GM12891 (cell line): ENCODE data around the gene TSR1.
"Not testable (repeated sequence)": the region's sequence is repeated elsewhere in the genome, so short reads cannot be mapped to it uniquely, and the experiment has no call there.

Experiments used
- DNase-seq: peaks from one replicate; pipeline ENCODE4 v3.0.0; 2011; ENCODE audit warnings: low spot score; ENCODE audit not compliant: insufficient read length
- FAIRE-seq: peaks from 2 replicates; lab custom pipeline; 2011; peaks lifted over from hg19 to GRCh38; lab: Jason Lieb, UNC
- PAX5 ChIP-seq: IDR thresholded peaks from 2 replicates; pipeline ENCODE4 v1.6.1; 2011; ENCODE audit warnings: low read length, moderate library complexity, mild to moderate bottlenecking; ENCODE audit not compliant: insufficient read depth, severe bottlenecking
- POLR2A ChIP-seq: IDR thresholded peaks from 2 replicates; pipeline ENCODE4 v1.6.1; 2011; ENCODE audit warnings: low read depth, low read length, control low read depth
- POLR2AphosphoS5 ChIP-seq: IDR thresholded peaks from 2 replicates; pipeline ENCODE4 v1.6.1; 2011; ENCODE audit warnings: low read depth, low read length, control low read depth
- POU2F2 ChIP-seq: IDR thresholded peaks from 2 replicates; pipeline ENCODE4 v1.6.1; 2011; ENCODE audit warnings: low read depth, mild to moderate bottlenecking, control low read depth, low read length, moderate library complexity
- SPI1 ChIP-seq: IDR thresholded peaks from 2 replicates; pipeline ENCODE4 v1.6.1; 2011; ENCODE audit warnings: low read depth, low read length, control low read depth
- TAF1 ChIP-seq: IDR thresholded peaks from 2 replicates; pipeline ENCODE4 v1.6.1; 2011; ENCODE audit warnings: low read depth, low read length, control low read depth

TSR1 gene

DNA sequence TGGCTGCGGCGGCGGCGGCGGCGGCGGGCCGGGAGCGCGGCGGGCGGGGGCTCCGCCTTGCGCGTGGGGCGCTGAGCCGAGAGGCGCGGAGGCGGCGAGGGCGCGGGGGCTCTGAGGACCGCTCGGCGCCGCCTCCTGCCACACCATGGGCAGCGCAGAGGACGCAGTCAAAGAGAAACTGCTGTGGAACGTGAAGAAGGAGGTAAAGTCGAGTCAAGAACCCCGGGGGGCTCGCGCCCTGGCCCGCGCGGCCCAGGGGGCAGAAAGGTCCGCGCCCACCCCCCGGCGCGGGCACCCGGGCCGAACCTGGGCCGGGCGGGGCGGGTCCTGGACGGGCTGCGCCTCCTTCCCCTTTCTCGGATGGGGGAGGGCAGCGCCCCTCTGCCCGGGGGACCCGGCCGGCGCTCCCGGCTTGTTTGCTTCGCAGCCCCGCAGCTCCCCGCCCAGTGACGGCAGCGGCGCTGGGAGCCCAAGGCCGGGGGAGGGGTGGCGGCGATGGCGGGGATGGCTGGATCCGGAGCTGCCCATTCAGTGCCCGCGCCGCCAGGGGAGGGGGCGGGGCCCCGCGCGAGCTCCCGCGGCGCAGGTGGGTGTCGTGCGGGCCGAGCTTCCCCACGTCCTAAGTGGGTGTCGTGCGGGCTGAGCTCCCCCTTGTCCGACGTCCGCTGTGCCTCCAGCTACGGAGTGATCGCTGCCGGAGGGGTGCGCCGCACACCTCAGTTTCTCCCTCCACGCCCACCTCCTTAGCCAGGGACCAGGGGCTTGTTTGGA, 1.5 kb upstream of the TSR1 start:
- DNase-seq, result peak; percentile 64
- peak; percentile 79 for FAIRE-seq
- TF ChIP-seq POU2F2 (no peak), PAX5 (no peak), POLR2AphosphoS5 (no peak), TAF1 (no peak), POLR2A (no peak), SPI1 (no peak)

DNA sequence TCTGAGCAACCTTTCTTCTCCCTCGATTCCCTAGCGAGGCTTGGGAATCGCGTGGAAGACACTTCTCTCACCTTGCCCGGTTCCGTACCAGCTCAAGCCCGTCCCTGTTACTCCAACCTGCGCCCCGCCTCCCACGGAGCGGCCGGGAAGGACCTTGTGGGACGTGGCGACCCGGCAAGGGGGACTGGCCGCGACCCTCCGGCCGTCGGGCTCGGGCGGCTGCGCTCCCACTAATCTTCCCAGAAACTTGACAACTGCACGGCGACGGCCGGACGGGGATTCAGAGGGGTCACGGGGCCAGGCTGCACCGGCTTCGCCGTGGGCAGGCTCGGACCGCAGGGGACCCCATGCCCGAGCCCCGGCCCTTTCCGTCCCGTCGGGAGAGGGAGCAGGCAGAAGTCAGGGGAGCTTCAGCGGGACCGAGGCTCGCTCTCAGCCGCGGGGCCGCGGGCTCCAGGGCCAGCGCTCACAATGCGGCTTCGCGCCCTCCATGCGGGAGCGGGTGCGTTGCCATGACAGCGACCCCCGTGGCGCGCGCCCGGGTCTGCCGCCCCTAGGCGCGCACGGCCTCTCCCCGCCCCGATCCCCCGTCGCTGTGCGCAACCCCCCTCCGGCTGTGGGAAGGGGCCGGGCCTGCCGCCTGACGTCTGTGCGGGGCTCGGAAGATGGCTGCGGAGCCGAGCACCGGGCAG, 741 bp upstream of the TSR1 start, which contains the start of gene SGSM2:
Gene SGSM2 (plus strand): TSS at position 650 of the 692 bp plus-strand sequence. CDS start 188 bp downstream, outside the sequence.
- FAIRE-seq (no peak), DNase-seq (peak; percentile 81)
- TF ChIP-seq POU2F2 (no peak), POLR2A (no peak), PAX5 (no peak), TAF1 (no peak), SPI1 (no peak), POLR2AphosphoS5 (no peak)

DNA sequence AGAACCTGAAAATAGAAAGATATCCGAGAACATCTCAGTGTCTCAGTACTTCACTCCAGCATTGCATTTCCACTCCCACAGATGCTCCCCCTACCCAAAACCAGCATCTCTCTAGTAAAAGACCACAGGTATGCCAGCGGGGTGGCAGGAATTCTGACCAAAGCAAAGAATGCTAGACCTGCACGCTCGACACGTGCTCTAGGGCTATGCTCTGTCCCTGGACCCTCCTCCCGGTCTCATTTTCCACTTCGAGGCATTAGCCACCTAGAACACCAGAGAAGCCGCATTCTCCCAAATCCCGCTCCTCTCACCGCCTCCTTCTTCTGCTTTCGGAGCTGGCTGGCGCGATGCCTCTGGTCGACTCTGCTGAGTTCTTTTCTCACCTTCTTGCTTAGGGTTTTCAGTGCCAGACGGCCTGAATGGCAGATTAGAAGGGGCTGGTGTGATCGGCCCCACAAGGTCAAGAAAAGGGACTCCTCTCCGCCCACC, 487 bp downstream of the TSR1 start:
- FAIRE-seq (peak; percentile 63), DNase-seq (no peak)
- TF ChIP-seq POU2F2, result no peak
- no peak for TF ChIP-seq TAF1
- no peak for TF ChIP-seq PAX5
- TF ChIP-seq SPI1, result no peak
- TF ChIP-seq POLR2A, result no peak
- no peak for TF ChIP-seq POLR2AphosphoS5

DNA sequence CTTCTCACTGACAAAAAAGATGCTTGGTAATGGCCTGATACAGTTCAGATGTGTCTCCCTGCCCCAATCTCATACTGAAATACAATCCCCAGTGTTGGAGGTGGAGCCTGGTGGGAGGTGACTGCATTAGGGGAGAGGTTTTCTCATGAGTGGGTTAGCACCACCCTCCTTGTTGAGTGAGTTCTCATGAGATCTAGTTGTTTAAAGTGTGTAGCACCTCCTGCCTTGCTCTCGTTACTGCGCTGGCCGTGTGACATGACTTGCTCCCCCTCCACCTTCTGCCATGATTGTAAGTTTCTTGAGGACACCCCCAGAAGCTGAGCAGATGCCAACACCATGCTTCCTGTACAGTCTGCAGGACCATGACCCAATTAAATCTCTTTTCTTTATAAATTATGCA, 5.0 kb downstream of the TSR1 start:
- no peak for TF ChIP-seq PAX5
- no peak for TF ChIP-seq POLR2AphosphoS5
- no peak for TF ChIP-seq TAF1
- no peak for TF ChIP-seq POLR2A
- no peak for TF ChIP-seq POU2F2
- no peak for TF ChIP-seq SPI1
- FAIRE-seq, result no peak
- no peak for DNase-seq

DNA sequence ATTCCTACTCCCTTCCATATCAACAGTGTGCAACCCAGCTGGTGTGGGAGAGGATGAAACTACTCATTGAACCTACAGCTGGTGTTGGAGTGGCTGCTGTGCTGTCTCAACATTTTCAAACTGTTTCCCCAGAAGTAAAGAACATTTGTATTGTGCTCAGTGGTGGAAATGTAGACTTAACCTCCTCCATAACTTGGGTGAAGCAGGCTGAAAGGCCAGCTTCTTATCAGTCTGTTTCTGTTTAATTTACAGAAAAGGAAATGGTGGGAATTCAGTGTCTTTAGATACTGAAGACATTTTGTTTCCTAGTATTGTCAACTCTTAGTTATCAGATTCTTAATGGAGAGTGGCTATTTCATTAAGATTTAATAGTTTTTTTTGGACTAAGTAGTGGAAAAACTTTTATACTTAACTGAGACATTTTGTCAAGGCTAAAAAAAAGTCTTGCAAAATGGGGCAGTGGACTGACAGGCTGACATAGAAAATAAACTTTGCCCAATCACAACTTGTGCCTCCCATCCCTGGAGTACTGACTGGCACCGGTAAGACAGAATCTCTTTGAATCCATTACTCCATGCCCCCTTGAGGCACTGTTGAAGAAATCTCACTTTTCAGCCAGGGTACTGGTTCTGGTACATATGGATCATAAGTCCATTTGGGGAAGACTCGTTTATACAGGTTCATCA, 12.5 kb downstream of the TSR1 start:
- no peak for DNase-seq
- no peak for FAIRE-seq
- no peak for TF ChIP-seq PAX5
- no peak for TF ChIP-seq SPI1
- no peak for TF ChIP-seq TAF1
- no peak for TF ChIP-seq POU2F2
- no peak for TF ChIP-seq POLR2AphosphoS5
- TF ChIP-seq POLR2A, result 0 out of 2 replicates have a peak, but pooled peaks have one; percentile 35

DNA sequence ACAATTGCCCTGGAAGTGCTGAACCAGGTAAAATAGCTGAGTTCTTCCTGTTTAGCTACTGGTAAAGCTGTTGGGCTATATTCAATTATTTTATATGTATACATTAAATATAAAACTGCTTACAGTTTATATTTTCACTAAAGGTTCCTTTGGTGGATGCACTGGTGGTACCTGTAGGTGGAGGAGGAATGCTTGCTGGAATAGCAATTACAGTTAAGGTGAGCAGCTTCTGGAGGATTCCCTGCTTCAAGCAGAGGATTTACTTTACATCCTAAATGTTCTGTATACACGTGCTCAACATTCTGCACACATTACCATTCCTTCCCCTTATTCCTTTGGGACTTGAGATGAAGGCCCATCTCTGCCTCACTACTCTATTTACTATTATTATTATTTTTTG, 14.9 kb downstream of the TSR1 start:
- FAIRE-seq, result no peak
- no peak for DNase-seq
- TF ChIP-seq POLR2AphosphoS5 (0 out of 2 replicates have a peak, but pooled peaks have one; percentile 3), TAF1 (no peak), POU2F2 (no peak), PAX5 (no peak)

DNA sequence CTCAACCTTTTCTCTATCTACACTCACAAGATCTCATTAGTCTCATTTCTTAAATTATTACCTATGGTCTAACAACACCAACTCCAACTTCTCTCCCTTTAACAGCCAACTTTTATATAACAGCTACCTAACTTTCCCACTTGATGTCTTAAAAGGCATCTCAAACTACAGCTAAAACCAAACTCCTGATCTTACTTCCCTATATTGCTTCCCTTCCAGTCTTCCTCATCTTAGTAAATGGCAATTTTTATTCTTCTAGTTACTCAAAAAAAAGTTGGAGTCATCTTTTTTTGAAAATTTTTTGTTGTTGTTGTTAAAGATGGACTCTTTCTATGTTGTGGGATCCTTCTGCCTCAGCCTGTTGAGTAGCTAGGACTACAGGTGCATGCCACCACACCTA, 17.2 kb downstream of the TSR1 start:
- DNase-seq (no peak), FAIRE-seq (no peak)
- TF ChIP-seq POU2F2 (no peak), PAX5 (no peak), POLR2A (no peak), POLR2AphosphoS5 (no peak), TAF1 (no peak), SPI1 (no peak)

DNA sequence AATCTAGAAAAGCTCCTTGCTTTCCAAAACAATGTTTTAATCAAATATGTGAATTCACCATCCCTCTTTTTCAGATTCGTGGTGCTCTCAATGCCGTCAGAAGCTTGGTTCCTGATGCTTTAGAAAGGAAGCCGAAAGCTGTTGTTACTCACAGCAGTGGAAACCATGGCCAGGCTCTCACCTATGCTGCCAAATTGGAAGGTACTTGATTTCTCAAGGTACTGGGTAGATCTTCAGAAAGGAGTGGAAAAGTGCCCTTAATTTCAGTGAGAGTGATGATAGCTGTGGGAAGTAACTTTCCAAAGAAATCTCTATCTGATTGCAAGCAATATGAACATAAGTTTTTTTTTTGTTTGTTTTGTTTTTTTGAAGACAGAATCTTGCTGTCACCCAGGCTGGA, 18.5 kb downstream of the TSR1 start:
- TF ChIP-seq POLR2AphosphoS5, result no peak
- TF ChIP-seq POU2F2, result no peak
- TF ChIP-seq TAF1, result no peak
- TF ChIP-seq PAX5, result no peak
- TF ChIP-seq SPI1, result no peak
- TF ChIP-seq POLR2A, result no peak
- DNase-seq (no peak), FAIRE-seq (no peak)

DNA sequence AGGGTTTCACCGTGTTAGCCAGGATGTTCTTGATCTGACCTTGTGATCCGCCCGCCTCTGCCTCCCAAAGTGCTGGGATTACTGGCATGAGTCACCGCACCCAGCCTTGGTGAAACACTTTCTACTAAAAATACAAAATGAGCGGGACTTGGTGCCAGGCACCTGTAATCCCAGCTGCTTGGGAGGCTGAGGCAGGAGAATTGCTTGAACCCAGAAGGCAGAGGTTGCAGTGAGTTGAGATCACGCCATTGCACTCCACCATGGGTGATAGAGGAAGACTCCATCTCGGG, 19.4 kb downstream of the TSR1 start:
- not testable (repeated sequence) for FAIRE-seq, DNase-seq

DNA sequence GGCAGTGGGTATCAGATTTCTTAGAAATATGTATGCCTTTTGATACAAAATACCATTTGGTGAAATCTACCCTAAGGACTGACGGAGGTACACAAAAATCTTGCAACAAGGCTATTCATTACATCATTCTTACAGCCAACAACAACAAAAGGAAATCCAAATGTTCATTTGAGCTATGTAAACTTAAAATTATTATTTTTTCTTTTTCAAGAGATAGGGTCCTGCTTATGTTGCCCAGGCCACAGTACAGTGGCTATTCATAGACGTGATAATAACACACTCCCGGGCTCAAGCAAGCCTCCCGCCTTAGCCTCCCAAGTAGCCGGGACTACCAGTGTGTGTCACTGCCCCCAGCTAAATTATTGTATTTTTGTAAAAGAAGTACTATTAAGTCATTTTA, 23.5 kb downstream of the TSR1 start:
- DNase-seq (no peak), FAIRE-seq (no peak)
- no peak for TF ChIP-seq SPI1
- no peak for TF ChIP-seq PAX5
- TF ChIP-seq POLR2A, result no peak
- no peak for TF ChIP-seq TAF1
- no peak for TF ChIP-seq POLR2AphosphoS5
- no peak for TF ChIP-seq POU2F2
